Measurements from ENCODE around the gene SHC4. TPM values are rescaled to one million over a fixed set of nuclear protein-coding genes. Genes with fewer than 3 reads are reported as not detected.

Gene SHC4
- total and polyA plus RNA-seq, 2 of the 13 experiments (the other 11 are each of a cell fraction or from before 2014, with no cell fraction given) = 0.04 TPM; not detected in 1

DNA sequence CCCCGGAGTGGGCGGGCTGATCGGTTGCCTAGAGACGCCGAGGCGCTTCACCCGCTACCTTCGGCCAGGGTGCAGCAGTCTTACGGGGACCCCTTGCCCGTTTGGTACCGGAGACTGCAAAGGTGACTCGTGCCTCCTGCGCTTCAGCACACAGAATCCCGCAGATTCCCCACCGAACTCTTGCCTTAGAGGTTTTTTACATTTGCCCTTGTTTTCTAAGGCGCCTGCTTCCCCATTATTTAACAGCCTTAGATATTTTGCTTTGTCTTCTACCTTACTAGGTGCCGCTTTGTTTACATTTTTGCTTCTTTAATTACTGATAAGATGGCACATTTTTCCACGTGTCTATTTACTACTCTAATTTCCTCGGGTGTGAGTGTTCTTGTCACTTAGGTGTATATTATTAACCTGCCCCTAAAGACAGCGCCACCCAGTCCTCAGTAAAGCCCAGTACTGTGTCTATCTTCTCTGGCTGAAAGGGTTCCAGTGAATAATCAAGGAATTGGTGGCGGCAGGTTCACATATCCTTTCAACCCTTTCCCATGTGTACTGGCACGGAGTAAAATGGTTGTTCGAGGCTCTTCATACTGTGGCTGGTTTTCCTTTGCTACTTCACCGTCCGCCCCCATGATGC, 152.3 kb downstream of the SHC4 start:
- Histone ChIP-seq H3K4me3 (replicated peaks in 1 of 3; ENCODE audit: insufficient read depth in 1 of 3, low read depth in 2 of 3, low read length in 3 of 3) (peak overlapping the region; percentile 64 to 93 (median 87)), H3K27ac (ENCODE audit: extremely low read length, insufficient read depth, low read length) (no peak overlapping the region), H3K79me2 (ENCODE audit: insufficient read depth, low read length) (peaks cover 25% of the 10 kb centered on the region), H3K27me3 (ENCODE audit: control insufficient read depth in 1 of 2, insufficient read depth in 2 of 2, low read length in 2 of 2) (peaks cover 0 to 9% of the 10 kb centered on the region in 2 experiments; a peak in 2 of 5 replicates), H3K9ac (ENCODE audit: insufficient read depth, low read depth, low read length) (peak overlapping the region; percentile 53; the same call in 1 of the 2 replicates), H3K4me1 (ENCODE audit: insufficient read depth, low read length) (peaks cover 26% of the 10 kb centered on the region), H3K9me3 (ENCODE audit: low read length) (no peaks in the 10 kb centered on the region), H4K20me1 (ENCODE audit: insufficient read depth, low read length) (no peaks in the 10 kb centered on the region), H2AFZ (ENCODE audit: low read length) (peak overlapping the region; percentile 30), H3K36me3 (replicated peaks in 1 of 2; ENCODE audit: control insufficient read depth in 1 of 2, insufficient read depth in 2 of 2, low read length in 2 of 2) (no peaks in the 10 kb centered on the region), H3K4me2 (ENCODE audit: low read depth, low read length) (peak overlapping the region; percentile 93)
- POLR2A ChIA-PET = interaction anchor here (0.9 to 1.7 kb wide), 4 partner anchors 11 to 359 kb away, joined by 4 to 18 read pairs (median 5); partner anchors contain the start of genes GALK2 and SECISBP2L
- no TSS peak for BruUV-seq (replicated peaks)
- peak; percentile 4 for DNase-seq (ENCODE audit: low spot score)
- FAIRE-seq = no peak
- ATAC-seq = peak; percentile 47
- in situ Hi-C loops (cut with HindIII; ENCODE audit: extremely low pct_ligation_motif_present, low pct_unique_long_range_greater_than_20kb) = no loop called here
- CTCF ChIA-PET (ENCODE audit: low intra/inter-chr PET ratio, low total read pairs) = no interaction called here
- WGBS (ENCODE audit: low lambda C conversion rate) = 5% methylated on average over 11 of the region's 25 CpGs
- intact Hi-C loops (cut with micrococcal nuclease; ENCODE audit: unreplicated experiment) = loop anchor here (5.0 kb wide), 1 partner anchor 236 kb away; the partner anchor contains the start of gene SECISBP2L
- TF ChIP-seq NAIF1 (CRISPR knock-in tag; IDR thresholded peaks at IDR 0.05; ENCODE audit: borderline replicate concordance) (0 out of 2 replicates have a peak, but pooled peaks have one; percentile 39), HNF4G (IDR thresholded peaks at IDR 0.05; ENCODE audit: borderline replicate concordance, low read depth, low read length) (no peak), HNF4G (CRISPR knock-in tag; IDR thresholded peaks at IDR 0.05; ENCODE audit: borderline replicate concordance, low read depth) (0 out of 2 replicates have a peak, but pooled peaks have one; percentile 3), ATF1 (CRISPR knock-in tag; IDR thresholded peaks at IDR 0.05) (peak; percentile 22; the same call in 1 of the 2 replicates), ZNF7 (CRISPR knock-in tag; IDR thresholded peaks at IDR 0.05) (no peak), KAT7 (CRISPR knock-in tag; IDR thresholded peaks at IDR 0.05; ENCODE audit: borderline replicate concordance) (0 out of 2 replicates have a peak, but pooled peaks have one; percentile 2), ZNF776 (CRISPR knock-in tag; IDR thresholded peaks at IDR 0.05) (no peak), ZKSCAN5 (CRISPR knock-in tag; IDR thresholded peaks at IDR 0.05) (no peak)
- TF ChIP-seq, protein P1, sequence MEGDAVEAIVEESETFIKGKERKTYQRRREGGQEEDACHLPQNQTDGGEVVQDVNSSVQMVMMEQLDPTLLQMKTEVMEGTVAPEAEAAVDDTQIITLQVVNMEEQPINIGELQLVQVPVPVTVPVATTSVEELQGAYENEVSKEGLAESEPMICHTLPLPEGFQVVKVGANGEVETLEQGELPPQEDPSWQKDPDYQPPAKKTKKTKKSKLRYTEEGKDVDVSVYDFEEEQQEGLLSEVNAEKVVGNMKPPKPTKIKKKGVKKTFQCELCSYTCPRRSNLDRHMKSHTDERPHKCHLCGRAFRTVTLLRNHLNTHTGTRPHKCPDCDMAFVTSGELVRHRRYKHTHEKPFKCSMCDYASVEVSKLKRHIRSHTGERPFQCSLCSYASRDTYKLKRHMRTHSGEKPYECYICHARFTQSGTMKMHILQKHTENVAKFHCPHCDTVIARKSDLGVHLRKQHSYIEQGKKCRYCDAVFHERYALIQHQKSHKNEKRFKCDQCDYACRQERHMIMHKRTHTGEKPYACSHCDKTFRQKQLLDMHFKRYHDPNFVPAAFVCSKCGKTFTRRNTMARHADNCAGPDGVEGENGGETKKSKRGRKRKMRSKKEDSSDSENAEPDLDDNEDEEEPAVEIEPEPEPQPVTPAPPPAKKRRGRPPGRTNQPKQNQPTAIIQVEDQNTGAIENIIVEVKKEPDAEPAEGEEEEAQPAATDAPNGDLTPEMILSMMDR (CRISPR knock-in tag; IDR thresholded peaks at IDR 0.05) = 0 out of 2 replicates have a peak, but pooled peaks have one; percentile 13
- TF ChIP-seq, protein P2, sequence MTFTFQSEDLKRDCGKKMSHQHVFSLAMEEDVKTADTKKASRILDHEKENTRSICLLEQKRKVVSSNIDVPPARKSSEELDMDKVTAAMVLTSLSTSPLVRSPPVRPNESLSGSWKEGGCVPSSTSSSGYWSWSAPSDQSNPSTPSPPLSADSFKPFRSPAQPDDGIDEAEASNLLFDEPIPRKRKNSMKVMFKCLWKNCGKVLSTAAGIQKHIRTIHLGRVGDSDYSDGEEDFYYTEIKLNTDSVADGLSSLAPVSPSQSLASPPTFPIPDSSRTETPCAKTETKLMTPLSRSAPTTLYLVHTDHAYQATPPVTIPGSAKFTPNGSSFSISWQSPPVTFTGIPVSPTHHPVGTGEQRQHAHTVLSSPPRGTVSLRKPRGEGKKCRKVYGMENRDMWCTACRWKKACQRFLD (CRISPR knock-in tag; IDR thresholded peaks at IDR 0.05; ENCODE audit: borderline replicate concordance) = 0 out of 2 replicates have a peak, but pooled peaks have one; percentile 14
- TF ChIP-seq, protein P3, sequence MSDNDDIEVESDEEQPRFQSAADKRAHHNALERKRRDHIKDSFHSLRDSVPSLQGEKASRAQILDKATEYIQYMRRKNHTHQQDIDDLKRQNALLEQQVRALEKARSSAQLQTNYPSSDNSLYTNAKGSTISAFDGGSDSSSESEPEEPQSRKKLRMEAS (IDR thresholded peaks at IDR 0.05) = peak; percentile 0; the same call in 1 of the 2 replicates
- TF ChIP-seq, protein P4, sequence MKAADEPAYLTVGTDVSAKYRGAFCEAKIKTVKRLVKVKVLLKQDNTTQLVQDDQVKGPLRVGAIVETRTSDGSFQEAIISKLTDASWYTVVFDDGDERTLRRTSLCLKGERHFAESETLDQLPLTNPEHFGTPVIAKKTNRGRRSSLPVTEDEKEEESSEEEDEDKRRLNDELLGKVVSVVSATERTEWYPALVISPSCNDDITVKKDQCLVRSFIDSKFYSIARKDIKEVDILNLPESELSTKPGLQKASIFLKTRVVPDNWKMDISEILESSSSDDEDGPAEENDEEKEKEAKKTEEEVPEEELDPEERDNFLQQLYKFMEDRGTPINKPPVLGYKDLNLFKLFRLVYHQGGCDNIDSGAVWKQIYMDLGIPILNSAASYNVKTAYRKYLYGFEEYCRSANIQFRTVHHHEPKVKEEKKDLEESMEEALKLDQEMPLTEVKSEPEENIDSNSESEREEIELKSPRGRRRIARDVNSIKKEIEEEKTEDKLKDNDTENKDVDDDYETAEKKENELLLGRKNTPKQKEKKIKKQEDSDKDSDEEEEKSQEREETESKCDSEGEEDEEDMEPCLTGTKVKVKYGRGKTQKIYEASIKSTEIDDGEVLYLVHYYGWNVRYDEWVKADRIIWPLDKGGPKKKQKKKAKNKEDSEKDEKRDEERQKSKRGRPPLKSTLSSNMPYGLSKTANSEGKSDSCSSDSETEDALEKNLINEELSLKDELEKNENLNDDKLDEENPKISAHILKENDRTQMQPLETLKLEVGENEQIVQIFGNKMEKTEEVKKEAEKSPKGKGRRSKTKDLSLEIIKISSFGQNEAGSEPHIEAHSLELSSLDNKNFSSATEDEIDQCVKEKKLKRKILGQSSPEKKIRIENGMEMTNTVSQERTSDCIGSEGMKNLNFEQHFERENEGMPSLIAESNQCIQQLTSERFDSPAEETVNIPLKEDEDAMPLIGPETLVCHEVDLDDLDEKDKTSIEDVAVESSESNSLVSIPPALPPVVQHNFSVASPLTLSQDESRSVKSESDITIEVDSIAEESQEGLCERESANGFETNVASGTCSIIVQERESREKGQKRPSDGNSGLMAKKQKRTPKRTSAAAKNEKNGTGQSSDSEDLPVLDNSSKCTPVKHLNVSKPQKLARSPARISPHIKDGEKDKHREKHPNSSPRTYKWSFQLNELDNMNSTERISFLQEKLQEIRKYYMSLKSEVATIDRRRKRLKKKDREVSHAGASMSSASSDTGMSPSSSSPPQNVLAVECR (CRISPR knock-in tag; IDR thresholded peaks at IDR 0.05; ENCODE audit: borderline replicate concordance) = peak; percentile 49; the same call in 1 of the 2 replicates
- TF ChIP-seq, protein P5, sequence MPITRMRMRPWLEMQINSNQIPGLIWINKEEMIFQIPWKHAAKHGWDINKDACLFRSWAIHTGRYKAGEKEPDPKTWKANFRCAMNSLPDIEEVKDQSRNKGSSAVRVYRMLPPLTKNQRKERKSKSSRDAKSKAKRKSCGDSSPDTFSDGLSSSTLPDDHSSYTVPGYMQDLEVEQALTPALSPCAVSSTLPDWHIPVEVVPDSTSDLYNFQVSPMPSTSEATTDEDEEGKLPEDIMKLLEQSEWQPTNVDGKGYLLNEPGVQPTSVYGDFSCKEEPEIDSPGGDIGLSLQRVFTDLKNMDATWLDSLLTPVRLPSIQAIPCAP (CRISPR knock-in tag; IDR thresholded peaks at IDR 0.05; ENCODE audit: low read depth) = no peak
